ENCODE results near the gene HES1. TPM values are rescaled to one million over a fixed set of nuclear protein-coding genes. Genes with fewer than 3 reads are reported as not detected.

HES1 gene
- total and polyA plus RNA-seq, 9 of the 15 experiments (the other 6 are each of a cell fraction or from before 2014, with no cell fraction given): 3.4 to 37.0 (median 19.3) TPM

- ChIA-PET CTCF (ENCODE audit: low intra/inter-chr PET ratio) (no interaction called here), POLR2A (interaction anchor here (1.0 to 1.3 kb wide), 2 partner anchors 9 to 15 kb away, joined by 3 to 6 read pairs; no protein-coding TSS in a partner anchor)
- H3K4me2 ChIP-seq (ENCODE audit: insufficient read depth, low read length): no peak overlapping the region
- no peak overlapping the region for H3K4me3 ChIP-seq
- H3K79me2 ChIP-seq (ENCODE audit: control insufficient read depth, insufficient read depth, low read length): no peaks in the 10 kb centered on the region
- H3K9me1 ChIP-seq (ENCODE audit: control insufficient read depth, insufficient read depth, low read length): no peaks in the 10 kb centered on the region
- H3K9ac ChIP-seq (ENCODE audit: insufficient read depth in 1 of 2, low read depth in 2 of 2, low read length in 2 of 2): no peak overlapping the region
- 38% methylated on average over 5 of the region's 6 CpGs for WGBS (ENCODE audit: insufficient coverage, low coverage, missing lambda C conversion rate)
- intact Hi-C loops (cut with micrococcal nuclease): no loop called here
- FAIRE-seq (no peak), DNase-seq (ENCODE audit: extremely low read depth in 1 of 4, low spot score in 3 of 4) (no peak), ATAC-seq (no peak)
- no peak overlapping the region for H2AFZ ChIP-seq (ENCODE audit: low read depth, low read length)
- no TSS peak for BruUV-seq (replicated peaks)
- in situ Hi-C loops (cut with MboI): no loop called here
- TF ChIP-seq THRB (CRISPR knock-in tag; conservative IDR thresholded peaks at IDR 0.05): no peak
- no peak for TF ChIP-seq FOXJ2 (tag; IDR thresholded peaks at IDR 0.05)
- TF ChIP-seq CHD2 (IDR thresholded peaks at IDR 0.05; ENCODE audit: low read depth, low read length): no peak
- TF ChIP-seq MNT (conservative IDR thresholded peaks at IDR 0.05): no peak
- no peak for TF ChIP-seq MEF2A (IDR thresholded peaks at IDR 0.05; ENCODE audit: control insufficient read depth, low read depth, low read length)
- no peak for TF ChIP-seq SRSF3 (IDR thresholded peaks at IDR 0.05; ENCODE audit: insufficient read depth, low read length)
- H3K27me3 ChIP-seq (ENCODE audit: control insufficient read depth in 2 of 2, insufficient read depth in 2 of 2, low read length in 2 of 2): peaks cover 5 to 6% of the 10 kb centered on the region in 2 experiments; a peak in 3 of 5 replicates
- no peaks in the 10 kb centered on the region for H3K36me3 ChIP-seq (ENCODE audit: control insufficient read depth, insufficient read depth, low read length)
- peaks cover 0 to 3% of the 10 kb centered on the region in 2 experiments; a peak in 1 of 5 replicates for H3K4me1 ChIP-seq (replicated peaks in 1 of 2; ENCODE audit: control insufficient read depth in 2 of 2, insufficient read depth in 2 of 2, low read length in 2 of 2)
- no peaks in the 10 kb centered on the region for H3K9me3 ChIP-seq (replicated peaks; ENCODE audit: control insufficient read depth, insufficient read depth, low read depth, low read length)
- no peaks in the 10 kb centered on the region for H4K20me1 ChIP-seq (replicated peaks; ENCODE audit: control insufficient read depth, insufficient read depth, low read length)
- no peak overlapping the region for H3K27ac ChIP-seq (ENCODE audit: extremely low read depth, low read depth, low read length)
These were observed 12.2 kb upstream of the HES1 start for GRCh38 chr3:194123726-194124125.
